ENCODE data around the gene TBC1D5.

Gene TBC1D5

GRCh38 chr3:17584066-17584465, 158.4 kb downstream of the TBC1D5 start:
- DNase-seq = no peak

- DNase-seq = no peak
Observed at GRCh38 chr3:17583530-17583929, 158.9 kb downstream of the TBC1D5 start.

GRCh38 chr3:17581421-17582080, 160.9 kb downstream of the TBC1D5 start:
- DNase-seq = no peak

DNA sequence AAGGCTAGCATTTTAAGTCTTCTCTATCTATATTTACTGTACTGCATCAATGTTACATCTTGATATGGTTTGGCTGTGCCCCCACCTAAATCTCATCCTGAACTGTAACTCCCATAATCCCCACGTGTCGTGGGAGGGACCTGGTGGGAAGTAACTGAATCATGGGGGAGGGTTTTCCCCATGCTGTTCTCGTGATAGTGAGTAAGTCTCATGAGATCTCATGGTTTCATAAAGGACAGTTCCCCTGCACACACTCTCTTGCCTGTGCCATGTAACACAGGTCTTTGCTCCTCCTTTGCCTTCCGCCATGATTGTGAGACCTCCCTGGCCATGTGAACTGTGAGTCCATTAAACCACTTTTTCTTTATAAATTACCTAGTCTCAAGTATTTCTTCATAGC, 161.5 kb downstream of the TBC1D5 start:
- DNase-seq = no peak

DNA sequence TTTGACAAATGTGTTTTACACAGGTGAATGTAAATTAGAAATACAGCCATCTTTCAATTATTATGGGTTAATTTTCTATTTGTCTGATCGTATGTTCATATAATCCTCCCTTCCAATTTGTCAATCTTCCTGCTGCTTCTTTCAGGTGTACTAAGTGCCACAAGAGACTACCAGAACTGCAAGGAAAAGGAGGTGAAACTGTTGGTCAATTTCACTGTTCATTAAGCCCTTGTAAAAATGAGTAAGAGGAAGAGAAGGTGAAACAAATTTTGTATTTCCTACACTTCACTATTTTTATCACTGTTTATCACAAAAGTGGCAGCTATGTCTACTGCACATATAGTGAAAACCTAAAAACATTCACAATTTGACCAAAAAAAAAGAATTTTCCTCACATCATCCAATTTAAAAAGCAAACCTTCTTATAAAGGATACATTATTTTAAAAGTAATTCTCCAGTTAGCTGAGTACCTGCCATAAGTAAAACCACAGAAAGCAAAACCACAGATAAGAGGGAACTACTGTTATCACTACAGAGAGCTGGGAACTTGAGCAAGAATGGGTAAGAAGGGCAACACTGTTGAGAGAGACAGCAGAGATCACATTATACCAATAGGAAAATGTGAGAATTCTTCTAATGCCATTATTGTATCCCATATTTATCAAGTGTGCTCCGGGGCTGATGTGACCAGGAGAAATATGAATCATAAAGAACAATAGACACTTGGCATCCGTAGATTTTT, 163.0 kb downstream of the TBC1D5 start:
- no peak for DNase-seq

DNA sequence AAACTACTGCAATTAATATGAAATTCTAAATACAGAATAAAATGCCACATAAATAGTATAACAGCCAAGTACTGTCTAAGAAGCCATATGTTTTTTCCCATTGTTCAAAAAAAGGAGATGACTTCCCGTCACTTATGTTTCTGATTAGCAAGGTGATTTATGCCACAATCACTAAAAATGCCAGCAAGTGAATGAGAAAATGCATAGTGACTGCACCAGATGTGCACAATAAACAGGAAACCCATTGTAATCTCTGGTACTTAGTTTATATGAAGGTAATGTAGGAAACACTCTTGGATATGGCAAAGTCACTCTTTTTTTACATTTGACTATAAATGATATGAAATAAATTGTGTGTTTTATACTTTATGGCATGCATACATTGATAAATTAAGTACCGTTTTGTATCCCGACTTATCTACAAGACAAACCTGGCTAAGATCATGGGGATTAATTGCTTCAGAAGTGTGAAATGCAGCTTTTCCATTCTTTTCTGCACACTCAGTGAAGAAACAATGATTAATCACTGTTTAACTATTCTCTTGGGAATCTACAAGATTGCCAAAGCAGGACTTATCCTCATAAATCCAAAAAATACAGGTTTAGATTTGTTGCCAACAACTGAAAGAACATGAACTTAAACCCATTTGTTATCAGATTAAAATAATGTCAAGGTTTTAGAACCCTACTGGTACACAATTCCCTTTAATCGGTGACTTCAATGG, 164.5 kb downstream of the TBC1D5 start:
- no peak for DNase-seq

DNA sequence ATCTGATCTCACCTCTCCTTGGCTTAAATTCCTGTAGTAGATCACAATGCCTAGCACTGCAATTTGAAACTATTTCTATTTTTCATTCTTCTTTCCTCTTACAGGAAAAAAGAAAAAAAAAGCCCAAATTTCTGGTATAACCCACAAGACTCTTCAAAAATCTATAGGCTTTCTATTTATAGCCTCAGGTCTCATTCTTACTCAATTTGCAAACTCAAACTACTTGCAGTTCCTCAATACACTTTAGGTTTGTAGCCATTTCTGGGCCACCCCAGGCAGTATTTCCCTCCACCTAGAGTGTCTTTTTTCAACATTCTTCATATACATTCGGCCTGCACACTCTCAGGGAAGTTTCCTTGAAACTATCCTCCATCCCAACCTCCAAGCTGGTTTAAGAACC, 169.0 kb downstream of the TBC1D5 start:
- DNase-seq = no peak

GRCh38 chr3:17571686-17572085, 170.7 kb downstream of the TBC1D5 start:
- DNase-seq = no peak

GRCh38 chr3:17562845-17563244, 179.6 kb downstream of the TBC1D5 start:
- no peak for DNase-seq

GRCh38 chr3:17558565-17558964, 183.9 kb downstream of the TBC1D5 start:
- DNase-seq = no peak

GRCh38 chr3:17557749-17558463, 184.5 kb downstream of the TBC1D5 start:
- DNase-seq = no peak

GRCh38 chr3:17555525-17555924, 186.9 kb downstream of the TBC1D5 start:
- no peak for DNase-seq

DNA sequence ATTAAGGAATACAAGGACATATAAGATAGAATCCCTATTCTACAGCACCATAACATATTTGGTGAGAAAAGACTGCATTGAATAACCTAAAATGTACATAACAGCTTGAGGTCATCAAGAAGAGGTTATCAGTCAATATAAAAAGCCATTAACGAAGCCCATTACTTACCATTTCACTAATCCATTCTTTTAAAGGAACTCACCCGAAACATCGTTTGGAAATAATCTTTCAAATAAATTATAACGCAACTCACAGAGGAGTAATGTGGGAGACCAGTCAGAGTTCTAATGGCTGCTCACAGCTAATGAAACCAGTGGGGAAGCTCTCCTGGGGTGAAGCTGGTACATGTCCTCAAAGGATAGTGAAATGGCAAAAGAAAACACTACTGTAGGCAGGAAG, 188.4 kb downstream of the TBC1D5 start:
- no peak for DNase-seq

DNA sequence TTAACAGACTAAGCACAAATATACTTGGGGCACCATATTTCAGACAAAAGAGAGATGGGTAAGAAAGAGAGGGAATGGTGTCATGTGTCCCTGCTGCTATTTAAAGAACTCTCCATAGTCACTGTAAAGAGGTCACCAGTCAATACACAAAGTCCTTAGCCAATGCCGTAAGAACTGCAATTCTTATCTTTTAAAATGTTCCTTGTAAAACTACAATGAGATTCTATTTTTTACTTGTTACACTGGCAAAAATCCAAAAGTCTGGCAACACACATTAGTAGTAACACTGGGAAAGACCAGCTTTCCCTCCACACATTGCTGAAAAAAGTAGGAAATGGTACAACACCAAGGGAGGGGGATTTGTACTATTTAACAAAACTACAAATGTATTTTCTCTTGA, 189.4 kb downstream of the TBC1D5 start:
- DNase-seq = no peak

DNA sequence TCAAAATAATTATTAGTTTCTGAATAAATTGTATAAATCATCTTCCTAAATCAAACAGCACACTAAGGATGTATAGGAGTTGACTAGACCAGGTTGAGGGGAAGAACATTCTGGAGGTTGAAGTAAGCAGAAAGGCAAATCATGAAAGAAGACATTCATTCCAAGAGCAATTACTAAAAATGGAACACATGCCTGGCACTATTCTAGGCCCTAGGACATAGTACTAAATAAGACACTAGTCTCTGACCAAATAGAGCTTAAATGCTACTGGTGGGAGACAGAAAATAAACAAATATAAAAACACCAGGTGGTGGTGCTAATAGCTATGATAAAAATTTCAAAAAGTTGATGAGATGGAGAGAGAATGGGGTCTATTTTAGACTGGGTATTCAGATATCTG, 190.1 kb downstream of the TBC1D5 start:
- no peak for DNase-seq

- no peak for DNase-seq
Observed at GRCh38 chr3:17551895-17552294, 190.5 kb downstream of the TBC1D5 start.

DNA sequence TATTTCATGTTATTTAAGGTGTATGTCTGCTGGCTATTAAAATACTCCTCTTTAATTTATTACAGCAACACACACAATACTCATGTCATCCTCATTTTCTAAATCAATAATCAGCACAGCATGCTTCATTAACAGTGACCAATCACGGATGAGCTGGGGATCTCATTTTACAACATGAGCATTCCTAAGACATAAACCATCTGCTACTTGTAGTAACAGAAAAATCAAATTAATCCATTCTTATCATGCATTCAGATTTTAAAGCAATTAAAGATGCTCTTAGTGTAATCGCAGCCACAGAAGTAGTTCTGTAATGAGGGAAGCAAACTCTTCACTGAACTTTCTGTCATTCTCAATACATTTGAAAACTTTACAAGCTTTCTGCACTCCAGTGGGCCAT, 191.1 kb downstream of the TBC1D5 start:
- no peak for DNase-seq

- no peak for DNase-seq
Observed at GRCh38 chr3:17550624-17551023, 191.8 kb downstream of the TBC1D5 start.

- DNase-seq = no peak
Observed at GRCh38 chr3:17546500-17547255, 195.8 kb downstream of the TBC1D5 start.

DNA sequence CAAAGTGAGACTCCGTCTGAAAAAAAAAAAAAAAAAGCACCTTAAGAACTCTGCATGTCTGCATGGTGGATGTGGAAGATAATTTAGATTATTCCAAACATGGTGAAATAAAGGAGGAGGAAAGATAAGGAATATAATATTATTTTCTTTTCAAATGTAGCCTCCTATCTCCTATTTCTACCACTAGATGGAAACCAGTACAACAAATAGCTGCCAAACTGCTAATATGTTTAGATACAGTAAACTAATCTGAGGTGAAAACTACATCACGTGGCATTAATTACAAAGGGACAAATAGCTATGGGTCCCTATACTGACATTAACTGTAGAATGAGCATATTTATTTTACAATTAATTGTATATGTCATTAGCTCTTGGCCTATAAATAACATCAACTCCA, 197.8 kb downstream of the TBC1D5 start:
- DNase-seq = no peak

GRCh38 chr3:17542591-17542990, 199.8 kb downstream of the TBC1D5 start:
- DNase-seq = no peak

GRCh38 chr3:17539436-17539835, 203.0 kb downstream of the TBC1D5 start:
- no peak for DNase-seq

GRCh38 chr3:17535274-17535673, 207.2 kb downstream of the TBC1D5 start:
- DNase-seq = no peak
